Stimulated activated CD4-positive, alpha-beta T cell treated with anti-CD3 and anti-CD28 coated beads, Interleukin-12 subunit alpha, Interleukin-12 subunit beta, amount 100 ng/mL, for 48 hours (primary cell): ENCODE results near the gene SARDH.

Experiments used
- DNase-seq, 3 donors: peaks; one replicate each; pipeline ENCODE4 v3.0.0-alpha.2; 2020; ENCODE audit warnings: low read depth in 2 of 3, low spot score in 1 of 3

The SARDH gene, protein sequence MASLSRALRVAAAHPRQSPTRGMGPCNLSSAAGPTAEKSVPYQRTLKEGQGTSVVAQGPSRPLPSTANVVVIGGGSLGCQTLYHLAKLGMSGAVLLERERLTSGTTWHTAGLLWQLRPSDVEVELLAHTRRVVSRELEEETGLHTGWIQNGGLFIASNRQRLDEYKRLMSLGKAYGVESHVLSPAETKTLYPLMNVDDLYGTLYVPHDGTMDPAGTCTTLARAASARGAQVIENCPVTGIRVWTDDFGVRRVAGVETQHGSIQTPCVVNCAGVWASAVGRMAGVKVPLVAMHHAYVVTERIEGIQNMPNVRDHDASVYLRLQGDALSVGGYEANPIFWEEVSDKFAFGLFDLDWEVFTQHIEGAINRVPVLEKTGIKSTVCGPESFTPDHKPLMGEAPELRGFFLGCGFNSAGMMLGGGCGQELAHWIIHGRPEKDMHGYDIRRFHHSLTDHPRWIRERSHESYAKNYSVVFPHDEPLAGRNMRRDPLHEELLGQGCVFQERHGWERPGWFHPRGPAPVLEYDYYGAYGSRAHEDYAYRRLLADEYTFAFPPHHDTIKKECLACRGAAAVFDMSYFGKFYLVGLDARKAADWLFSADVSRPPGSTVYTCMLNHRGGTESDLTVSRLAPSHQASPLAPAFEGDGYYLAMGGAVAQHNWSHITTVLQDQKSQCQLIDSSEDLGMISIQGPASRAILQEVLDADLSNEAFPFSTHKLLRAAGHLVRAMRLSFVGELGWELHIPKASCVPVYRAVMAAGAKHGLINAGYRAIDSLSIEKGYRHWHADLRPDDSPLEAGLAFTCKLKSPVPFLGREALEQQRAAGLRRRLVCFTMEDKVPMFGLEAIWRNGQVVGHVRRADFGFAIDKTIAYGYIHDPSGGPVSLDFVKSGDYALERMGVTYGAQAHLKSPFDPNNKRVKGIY

DNA sequence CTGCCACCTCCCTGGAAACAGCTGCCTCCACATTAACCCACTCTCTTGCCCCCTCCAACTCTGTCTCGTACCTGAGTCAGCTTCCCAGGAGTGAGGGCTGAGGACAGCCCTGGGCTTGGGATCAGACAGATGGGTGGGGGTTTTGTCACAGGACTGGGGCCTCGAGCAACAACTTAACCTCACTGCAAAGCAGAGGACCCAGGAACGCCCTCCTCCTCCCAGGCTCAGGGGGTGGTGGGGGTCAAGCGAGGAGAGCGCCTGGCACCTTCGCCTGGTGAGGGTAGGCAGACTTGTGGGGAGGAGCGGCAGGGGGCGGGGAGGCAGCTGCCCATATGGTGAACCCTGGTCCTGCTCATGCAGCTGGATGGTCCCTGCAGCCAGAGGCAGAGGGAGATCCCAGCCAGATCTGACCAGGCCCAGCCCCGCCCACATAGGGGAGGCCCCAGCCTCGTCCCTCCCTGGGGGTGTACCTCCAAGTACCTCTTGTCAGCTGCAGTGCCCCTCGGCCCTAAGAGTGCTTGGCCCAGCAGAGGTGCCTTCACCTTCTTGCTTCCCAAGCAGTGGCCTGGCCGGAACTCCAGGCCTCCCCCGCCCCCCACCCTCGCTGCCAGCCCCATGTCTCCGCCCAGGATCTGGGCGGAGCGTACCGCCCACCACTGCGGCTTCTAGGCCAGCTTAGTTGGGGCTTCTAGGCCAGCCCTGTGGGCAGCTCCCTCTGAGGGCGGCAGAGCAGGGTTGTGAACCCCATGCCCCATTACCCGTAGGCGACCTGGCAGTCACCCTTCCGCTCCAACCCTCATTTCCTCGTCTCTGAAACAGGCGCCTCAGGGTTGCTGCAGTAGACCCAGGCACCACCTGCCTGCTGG lies at the start of gene SARDH:
Gene SARDH (minus strand): TSS at position 579 of the 866 bp plus-strand sequence. CDS start 4,179 bp downstream, outside the sequence.
- DNase-seq, result peak in 2 of 3 donors; percentile 23 to 27

DNA sequence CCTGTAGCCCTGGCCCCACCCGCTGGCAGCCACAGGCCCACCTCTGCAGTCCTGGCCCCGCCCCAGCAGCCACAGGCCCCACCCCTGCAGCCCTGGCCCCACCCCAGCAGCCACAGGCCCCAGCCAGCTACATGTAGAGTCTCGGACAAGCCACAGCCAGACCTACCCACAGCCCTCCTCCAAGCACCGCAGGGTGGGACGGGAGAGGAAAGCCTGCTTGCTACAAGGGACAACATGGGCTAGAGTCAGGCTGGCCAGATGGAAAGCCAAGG lies 49.5 kb upstream of the SARDH start:
- DNase-seq, result no peak

DNA sequence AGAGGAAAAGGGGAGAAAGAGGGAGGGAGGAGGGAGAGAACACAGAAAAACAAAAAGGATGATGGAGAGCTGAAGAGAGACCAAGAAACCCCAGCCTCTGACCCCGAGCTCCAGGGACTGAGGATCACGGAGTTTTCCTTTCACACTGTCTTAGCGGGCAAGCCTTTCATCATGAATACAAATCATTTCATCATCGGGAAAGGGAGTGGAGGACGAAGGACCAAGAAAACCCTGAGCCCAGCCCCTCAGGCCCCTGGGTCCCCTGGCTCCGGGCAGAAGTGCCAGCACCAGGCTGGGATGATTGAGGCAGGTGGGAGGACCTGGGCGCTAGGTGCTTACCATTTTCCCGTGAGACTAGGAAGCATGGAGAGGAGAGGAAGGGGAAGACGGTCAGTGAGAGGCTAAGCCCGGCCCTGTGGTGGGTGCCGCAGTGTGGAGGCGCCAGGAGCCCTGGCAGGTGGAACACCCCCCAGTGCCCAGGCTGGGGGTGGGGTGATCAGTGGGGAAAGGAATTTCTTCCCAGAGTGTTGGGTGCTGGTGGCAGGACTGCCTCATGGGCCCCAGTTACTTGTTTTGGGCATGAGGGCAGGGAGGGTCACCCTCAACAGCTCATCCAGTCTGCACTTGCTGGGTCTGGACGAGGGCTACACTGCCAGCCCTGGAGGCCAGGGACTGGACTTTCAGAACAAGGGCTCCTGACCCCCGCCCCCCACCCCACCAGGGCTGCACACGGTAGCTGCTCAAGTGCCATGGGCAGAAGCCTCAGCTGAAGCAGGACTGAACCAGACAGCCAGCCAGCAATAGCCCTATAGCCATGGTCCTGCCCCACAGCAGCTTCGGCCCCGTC lies 49.0 kb upstream of the SARDH start:
- no peak for DNase-seq

DNA sequence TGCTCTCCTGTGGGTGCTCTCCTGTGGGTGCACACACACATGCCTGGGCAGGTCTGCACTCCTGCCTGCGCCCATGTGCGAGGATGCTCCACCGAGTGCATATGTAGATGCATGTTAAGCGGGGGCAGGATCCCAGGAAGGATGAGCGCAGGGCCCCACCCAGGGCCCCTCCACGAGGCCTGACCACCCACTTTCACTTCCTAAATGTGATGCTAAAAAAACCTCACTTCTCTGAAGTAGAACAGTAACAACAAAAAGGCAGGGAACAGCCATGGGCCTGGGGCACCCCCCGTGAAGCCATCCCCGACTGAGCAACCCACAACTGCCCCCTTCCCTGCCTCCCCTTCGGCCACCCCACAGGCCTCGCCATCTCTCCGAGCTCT lies 48.2 kb upstream of the SARDH start:
- DNase-seq, result no peak

DNA sequence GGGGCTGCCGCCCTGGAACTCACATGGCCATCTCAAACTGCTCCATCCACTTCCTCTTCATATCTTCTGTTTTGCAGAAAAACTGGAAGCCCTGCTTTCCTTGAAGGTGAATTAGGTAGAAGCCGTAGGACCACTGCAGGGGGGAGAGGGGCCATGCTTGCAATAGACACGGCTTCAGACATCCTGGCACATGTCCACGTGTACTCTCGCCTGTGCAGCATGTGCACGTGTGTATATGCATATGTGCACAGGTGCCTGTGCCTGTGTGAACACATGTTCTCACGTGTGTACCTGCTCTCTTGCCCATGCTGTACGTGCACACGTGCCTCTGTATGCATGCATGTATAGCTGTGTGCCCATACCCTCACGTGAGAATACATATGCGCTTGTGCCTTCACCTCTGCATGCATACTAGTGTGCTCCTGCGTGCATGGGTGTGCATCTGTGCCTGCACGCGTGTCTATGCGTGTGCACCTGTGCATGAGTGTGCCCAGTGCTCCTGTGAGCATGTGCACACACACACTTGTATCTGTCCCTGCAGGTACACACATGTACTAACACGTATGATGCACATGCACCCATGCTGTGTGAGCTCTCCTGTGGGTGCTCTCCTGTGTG lies 47.7 kb upstream of the SARDH start:
- DNase-seq, result no peak

DNA sequence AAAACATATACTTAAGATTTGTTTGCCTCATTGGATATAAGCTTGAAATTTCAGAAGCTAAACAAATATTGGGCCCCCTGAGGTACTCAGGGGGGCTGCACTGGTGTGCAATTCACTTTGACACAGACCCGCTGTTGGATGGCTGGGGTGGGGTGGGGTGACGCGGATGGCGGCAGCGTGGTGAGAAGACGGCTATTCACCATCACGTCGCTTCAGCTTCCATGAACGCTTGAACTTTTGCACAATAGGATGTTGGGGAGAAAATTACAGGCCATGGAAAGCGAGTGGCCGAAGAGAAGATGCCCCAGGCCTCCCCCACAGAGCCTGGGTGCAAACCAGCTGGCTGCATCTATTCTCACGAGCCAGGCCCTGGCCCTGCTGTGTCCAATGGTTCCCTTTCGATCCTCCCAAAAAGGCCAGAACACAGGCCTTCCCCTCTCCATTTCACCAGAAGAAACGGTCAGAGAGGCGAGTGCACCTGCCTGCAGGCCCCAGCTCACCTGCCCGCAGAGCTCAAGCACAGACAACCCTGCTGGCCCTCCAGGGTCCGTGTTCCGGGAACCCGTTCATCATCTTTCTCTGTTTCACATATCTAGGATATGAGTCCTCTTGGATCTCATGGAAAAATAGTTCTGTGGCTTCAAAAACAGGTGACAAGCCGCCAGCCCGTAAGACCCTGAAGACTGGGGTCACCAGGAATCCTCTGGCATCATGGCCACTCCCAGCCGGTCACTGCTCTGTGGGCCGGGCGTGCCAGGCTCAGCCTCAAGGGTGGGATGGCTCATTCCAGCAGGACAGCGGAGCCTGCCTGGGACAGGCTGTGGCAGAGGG lies 46.8 kb upstream of the SARDH start:
- DNase-seq, result no peak

DNA sequence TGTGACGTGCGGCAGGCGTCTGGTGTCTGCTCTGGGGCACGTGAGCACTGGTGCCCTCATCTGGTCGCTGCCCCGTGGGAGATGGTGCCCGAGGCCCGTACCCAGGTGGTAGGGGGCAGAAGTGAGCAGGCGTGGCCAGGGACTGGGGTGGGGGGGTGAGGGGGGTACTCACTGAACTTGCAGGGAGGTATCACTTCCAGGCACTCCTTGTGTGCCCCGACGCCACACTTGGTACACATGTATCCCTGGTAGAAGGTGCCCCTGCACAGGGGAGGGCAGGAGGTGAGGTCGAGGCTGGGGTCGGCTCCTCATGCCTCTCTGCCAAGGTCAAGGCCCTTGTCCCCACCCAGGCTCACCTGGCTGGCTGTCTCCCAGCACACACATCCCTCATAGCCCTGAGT lies 45.2 kb upstream of the SARDH start:
- no peak for DNase-seq

DNA sequence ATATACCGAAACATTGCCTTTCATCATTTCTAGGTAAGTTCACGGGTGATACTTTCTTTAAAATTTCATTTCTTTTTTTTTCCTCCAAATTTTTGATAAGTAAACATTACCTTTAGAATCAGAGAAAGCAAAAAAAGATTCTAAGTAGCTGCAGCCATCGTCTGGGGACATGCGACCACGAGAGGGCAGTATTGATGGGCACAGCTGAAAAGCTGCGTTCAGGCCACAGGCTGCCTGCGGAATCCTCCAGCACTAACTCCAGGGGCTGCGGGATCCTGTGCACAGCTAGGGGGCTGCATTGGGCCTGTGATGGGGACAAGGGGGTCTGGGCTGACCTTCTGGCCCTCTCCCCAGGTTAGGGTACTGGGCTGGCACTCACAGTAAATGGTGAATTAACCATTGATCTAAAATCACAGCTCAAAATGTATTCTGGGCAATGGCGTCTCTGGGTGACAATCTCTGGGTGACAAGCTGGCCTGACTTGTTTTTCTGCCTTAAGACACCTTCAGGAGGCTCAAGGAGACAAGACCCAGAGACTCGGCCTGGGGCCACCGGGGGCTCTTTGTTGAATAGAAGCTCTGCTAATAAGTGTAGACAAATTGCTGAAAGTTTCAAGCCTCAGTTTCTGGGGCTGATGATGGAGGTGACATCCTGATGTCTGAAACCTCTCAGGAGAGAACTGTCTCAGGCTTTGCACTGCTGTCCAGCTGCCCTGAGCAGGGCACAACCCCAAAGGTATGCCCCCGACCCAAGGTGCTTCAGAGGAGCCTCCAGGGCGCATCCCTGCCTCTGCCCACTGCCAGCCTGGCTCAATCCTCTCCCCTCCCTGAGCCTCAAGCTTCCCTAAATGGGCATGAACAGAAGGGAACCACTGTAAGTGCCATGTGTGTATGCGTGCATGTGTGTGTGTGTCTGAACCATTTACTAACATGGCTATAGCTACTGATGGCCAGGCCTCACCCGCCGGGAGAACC lies 44.3 kb upstream of the SARDH start:
- DNase-seq, result peak; percentile 41 to 71 (median 54)

DNA sequence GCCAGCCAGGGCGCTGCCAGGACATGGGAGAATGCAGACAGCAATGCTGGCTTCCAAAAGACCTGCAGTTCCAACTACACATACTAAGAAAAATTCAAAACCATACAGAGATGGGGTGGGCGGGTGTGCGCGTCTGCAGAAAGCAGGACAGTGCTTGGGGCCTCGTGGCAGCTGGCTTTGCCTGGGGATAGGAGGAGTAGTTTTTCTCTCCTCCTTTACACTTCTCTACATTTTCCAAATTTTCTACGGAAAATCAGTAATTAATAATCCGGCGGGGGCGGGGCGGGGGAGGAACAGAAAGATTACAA lies 43.6 kb upstream of the SARDH start:
- no peak for DNase-seq

DNA sequence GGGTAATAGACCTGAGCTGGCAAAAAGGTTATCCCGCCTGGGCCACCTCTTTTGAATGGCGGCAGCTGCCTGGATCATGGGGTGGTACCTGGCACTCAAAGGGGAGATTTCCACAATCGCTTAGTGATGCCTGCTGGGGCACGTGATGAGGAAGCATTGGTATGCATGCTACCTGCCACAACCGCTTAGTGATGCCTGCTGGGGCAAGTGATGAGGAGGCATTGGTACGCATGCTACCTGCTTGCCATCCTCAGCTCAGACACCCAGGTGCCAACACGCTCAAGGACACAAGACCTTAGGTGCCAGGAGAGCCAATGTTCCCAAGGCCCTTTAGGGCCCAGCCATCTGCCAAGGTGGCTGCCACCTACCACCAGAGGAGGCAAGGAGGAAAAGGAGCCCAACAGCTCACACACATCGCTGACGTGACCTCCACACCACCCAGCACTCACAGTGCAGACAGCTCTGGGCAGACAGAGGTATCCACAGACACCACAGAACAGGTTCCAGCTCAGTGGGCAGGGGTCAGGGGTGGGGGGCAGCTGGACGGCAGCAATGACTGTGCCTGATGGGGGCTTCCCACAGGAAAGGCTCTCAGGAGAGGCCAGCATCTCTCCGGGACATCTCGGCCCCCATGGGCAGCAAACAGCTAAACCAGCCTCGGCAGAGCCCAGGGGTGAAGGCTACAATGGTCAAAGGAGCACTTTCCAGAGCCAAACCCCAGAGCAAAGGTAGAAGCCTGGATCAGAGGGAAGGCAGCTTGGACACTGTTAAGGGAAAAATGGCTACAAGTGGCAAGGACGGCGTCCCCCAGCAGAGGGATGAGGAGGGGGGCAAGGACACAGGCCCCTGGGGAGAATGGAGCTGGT lies 43.0 kb upstream of the SARDH start:
- no peak for DNase-seq

DNA sequence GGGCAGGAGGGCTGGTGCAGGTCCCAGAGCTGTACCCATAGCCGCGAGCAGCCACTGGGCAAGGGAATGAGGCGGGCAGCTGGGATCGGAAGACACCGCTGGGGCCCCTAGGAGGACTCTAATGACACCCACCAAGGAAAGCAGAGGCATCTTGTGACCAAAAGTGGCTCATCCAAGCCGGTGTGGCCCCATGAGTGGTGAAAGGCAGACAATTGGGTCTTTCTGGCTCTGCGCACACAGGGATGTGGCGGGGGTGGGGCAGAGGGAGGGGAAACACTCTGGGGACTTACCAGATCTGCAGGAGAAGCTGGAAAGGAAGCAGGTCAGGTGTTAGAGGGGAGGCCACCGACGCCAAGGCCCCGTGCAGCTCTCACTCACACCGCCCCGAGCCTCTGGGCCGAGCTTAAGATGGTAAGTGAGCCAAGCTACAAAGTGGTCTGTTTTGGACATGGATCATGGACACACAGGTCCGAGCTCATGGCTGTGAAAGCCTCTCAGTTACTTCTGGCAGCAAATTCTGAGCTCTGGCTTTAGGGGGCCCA lies 42.3 kb upstream of the SARDH start:
- DNase-seq, result no peak

DNA sequence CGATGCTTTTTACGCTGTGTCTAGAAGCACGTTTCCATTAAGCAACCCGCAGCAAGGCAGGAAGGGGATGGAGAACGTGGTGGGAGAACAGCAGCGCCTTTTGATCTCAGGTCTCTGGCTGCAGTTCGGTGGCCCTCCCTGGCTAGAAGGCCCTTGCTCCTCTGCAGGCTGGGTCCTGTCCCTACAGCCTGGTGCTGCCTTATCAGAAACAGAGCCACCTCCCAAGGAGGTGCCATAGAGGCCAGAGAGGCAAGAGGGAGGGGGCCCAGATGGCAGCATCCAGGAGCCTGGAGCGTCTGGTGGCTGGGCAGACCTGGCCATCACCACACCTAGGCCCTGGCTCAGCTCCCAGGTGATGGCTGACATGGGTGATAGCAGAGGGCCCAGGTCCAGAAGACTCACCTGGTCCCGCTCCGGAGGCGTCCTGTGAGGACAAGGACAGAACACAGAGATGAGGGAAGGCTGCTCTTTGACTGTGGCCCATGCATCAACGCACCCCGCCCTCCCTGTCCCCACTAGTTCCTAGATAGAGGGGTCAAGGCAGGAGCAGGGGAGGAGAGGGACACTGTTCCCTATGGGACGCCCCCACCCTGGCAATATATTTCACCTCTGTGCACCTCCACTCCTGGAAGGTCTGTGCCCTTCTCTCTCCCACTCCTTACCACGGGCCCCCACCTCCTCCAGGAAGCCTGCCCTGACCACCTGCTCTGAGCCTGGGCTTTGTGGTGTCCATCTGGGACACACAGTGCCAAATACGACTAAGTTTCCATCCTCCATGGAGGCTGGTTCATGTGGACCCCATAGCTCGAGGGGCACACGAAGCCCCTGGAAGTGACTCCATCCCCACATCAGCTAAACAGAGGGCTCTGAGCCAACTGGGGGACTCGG lies 41.6 kb upstream of the SARDH start:
- no peak for DNase-seq

DNA sequence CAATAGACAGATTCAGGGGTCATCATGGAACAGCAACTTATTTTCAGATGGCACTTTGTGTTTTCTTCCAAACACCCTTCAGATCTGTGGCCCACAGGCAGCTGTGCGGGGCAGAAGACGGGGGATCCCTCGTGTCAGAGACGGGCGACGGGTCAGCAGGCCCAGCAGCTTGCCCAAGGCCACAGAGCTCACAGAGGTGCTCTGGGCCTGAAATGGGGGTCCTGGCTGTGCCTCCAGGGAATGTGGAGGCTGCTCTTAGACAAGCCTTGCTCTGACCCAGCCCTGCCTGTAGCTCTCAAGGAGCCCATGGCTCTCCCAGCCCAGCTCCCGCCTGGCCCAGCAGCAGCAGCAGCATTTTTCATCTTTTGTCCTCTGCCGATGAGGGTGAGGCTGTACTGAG lies 40.9 kb upstream of the SARDH start:
- no peak for DNase-seq

DNA sequence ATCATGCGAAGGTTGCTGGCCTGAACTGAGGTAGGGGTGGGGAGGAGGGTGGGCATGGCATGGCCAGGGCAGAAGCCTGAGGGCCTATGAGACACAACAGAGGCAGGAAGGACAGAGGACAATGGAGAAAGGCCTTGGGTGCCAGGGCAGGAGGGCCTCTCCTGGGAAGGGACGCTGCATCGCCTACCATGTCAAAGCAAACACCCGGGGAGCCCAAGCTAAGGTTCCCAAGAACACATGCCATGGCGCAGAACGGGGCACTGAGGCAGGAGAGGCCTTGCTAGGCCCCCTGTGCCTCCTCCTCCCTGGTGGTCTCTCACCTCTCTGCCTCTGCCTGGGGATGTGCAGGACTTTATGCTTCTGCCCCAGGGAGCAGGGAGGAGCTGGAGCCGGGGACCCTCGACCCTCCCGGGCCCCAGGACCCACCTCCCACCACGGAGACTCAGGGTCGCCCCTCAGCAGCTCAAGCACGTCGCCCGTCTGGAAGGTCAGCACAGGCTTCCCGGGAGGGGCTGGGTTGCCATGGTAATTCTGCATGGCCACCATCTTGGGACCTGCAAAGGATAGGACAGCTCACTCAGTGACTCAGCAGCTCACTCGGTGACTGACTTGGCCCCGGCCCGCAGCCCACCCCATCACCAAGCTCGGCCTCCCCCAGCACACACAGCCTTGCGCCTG lies 40.3 kb upstream of the SARDH start:
- no peak for DNase-seq

DNA sequence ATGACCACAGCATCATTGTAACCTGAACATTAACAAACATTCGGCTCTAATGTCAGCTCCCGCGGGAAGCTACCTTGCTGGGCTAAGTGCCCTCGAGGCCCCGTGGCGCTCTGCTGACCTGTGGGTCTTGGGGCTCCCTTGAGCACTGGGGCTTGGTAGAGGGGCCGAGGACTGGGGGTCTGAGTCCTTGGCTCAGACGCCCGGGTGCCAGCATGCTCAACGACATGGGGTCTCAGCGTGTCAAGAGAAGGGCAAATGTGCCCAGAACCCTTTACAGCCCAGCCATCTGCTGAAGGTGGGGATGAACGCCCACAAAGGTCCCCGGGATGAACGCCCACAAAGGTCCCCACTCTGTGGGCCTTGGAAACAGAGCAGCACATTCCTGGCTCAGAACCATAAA lies 39.7 kb upstream of the SARDH start:
- no peak for DNase-seq
